ENCODE results near the gene CCDC82.

DNA sequence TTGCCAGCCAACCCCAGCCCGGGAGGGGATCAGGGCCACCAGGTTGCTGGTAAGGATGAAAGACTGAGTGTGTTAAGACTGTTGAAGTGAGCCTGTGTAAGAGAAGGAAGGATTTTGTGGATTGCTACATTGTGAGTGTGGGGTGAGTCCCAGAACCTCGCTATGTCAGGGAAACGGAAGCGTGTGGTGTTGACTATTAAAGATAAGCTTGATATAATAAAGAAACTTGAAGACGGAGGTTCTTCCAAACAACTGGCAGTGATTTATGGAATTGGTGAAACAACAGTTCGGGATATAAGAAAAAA, 728 bp upstream of the CCDC82 start:
- TF ChIP-seq POLR2AphosphoS5 (IDR thresholded peaks at IDR 0.05; ENCODE audit: low read depth, low read length) = no peak
- no peak for TF ChIP-seq RAD21 (IDR thresholded peaks at IDR 0.05; ENCODE audit: low read length)
- TF ChIP-seq, protein P1, sequence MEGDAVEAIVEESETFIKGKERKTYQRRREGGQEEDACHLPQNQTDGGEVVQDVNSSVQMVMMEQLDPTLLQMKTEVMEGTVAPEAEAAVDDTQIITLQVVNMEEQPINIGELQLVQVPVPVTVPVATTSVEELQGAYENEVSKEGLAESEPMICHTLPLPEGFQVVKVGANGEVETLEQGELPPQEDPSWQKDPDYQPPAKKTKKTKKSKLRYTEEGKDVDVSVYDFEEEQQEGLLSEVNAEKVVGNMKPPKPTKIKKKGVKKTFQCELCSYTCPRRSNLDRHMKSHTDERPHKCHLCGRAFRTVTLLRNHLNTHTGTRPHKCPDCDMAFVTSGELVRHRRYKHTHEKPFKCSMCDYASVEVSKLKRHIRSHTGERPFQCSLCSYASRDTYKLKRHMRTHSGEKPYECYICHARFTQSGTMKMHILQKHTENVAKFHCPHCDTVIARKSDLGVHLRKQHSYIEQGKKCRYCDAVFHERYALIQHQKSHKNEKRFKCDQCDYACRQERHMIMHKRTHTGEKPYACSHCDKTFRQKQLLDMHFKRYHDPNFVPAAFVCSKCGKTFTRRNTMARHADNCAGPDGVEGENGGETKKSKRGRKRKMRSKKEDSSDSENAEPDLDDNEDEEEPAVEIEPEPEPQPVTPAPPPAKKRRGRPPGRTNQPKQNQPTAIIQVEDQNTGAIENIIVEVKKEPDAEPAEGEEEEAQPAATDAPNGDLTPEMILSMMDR (IDR thresholded peaks at IDR 0.05) = no peak
- no peak for TF ChIP-seq ELF1 (IDR thresholded peaks at IDR 0.05)
- TF ChIP-seq EZH2phosphoT487 (IDR thresholded peaks at IDR 0.05; ENCODE audit: borderline replicate concordance, low read depth) = no peak
- no peak for TF ChIP-seq FOXM1 (IDR thresholded peaks at IDR 0.05; ENCODE audit: low read depth)
- no peak for TF ChIP-seq YY1 (IDR thresholded peaks at IDR 0.05; ENCODE audit: low read depth)
- TF ChIP-seq FOXJ3 (CRISPR knock-in tag; IDR thresholded peaks at IDR 0.05) = no peak
